GM23338 (cell line): ENCODE measurements around the gene FMOD. TPM values are rescaled to one million over a fixed set of nuclear protein-coding genes. Genes with fewer than 3 reads are reported as not detected.
"Not testable (repeated sequence)": the region's sequence is repeated elsewhere in the genome, so short reads cannot be mapped to it uniquely, and the experiment has no call there.

Experiments used
- ATAC-seq: fragments of 200-7000 bp; cut with Tn5 transposase; 3 replicates; pipeline ENCODE4 v1.9.1; 2020
- DNase-seq: peaks from one replicate; pipeline ENCODE4 v3.0.0-alpha.2; 2015; ENCODE audit warnings: low spot score
- H2AFZ ChIP-seq: fragments of 200-600 bp; sonication (generic); 2 replicates; pipeline ENCODE4 v1.8.0; 2016; ENCODE audit warnings: antibody characterized with exemption, mild to moderate bottlenecking, moderate library complexity
- H3F3A ChIP-seq: fragments of 200-600 bp; sonication (generic); replicated peaks from 2 replicates; pipeline ENCODE4 v1.8.0; 2017; ENCODE audit warnings: antibody characterized with exemption, mixed run types, low read depth
- H3K27ac ChIP-seq: fragments of 200-600 bp; sonication (generic); 2 replicates; pipeline ENCODE4 v1.6.1; 2016; ENCODE audit warnings: low read depth
- H3K27me3 ChIP-seq: fragments of 200-600 bp; sonication (generic); 2 replicates; pipeline ENCODE4 v1.8.0; 2016; ENCODE audit warnings: mild to moderate bottlenecking, mixed run types, moderate library complexity; ENCODE audit not compliant: insufficient read depth
- H3K36me3 ChIP-seq: fragments of 200-600 bp; sonication (generic); 2 replicates; pipeline ENCODE4 v1.8.0; 2016; ENCODE audit warnings: mild to moderate bottlenecking; ENCODE audit not compliant: insufficient read depth
- H3K4me1 ChIP-seq: fragments of 200-600 bp; sonication (generic); 2 replicates; pipeline ENCODE4 v1.8.0; 2016; ENCODE audit warnings: mild to moderate bottlenecking, moderate library complexity; ENCODE audit not compliant: insufficient read depth
- H3K4me2 ChIP-seq: fragments of 200-600 bp; sonication (generic); 2 replicates; pipeline ENCODE4 v1.7.1; 2017; ENCODE audit warnings: mixed run types
- H3K4me3 ChIP-seq: fragments of 200-600 bp; sonication (generic); 2 replicates; pipeline ENCODE4 v1.6.1; 2016; ENCODE audit warnings: mixed run types
- H3K79me2 ChIP-seq: fragments of 200-600 bp; sonication (generic); replicated peaks from 2 replicates; pipeline ENCODE4 v1.8.0; 2017; ENCODE audit warnings: mild to moderate bottlenecking; ENCODE audit not compliant: insufficient read depth
- H3K9me2 ChIP-seq: fragments of 200-600 bp; sonication (generic); 2 replicates; pipeline ENCODE4 v1.8.0; 2017; ENCODE audit not compliant: insufficient read depth
- H4K20me1 ChIP-seq: fragments of 200-600 bp; sonication (generic); replicated peaks from 2 replicates; pipeline ENCODE4 v1.8.0; 2017; ENCODE audit warnings: mild to moderate bottlenecking; ENCODE audit not compliant: insufficient read depth
- H3K27ac Mint-ChIP-seq: 2 replicates; pipeline ENCODE4 v1.8.0; 2020; ENCODE audit warnings: inconsistent platforms, mild to moderate bottlenecking, moderate library complexity, mixed read lengths
- H3K27me3 Mint-ChIP-seq: 3 replicates; pipeline ENCODE4 v1.8.0; 2022; ENCODE audit warnings: low read depth, mild to moderate bottlenecking, moderate library complexity, mixed read lengths, inconsistent platforms; ENCODE audit not compliant: insufficient read depth, poor library complexity
- H3K36me3 Mint-ChIP-seq: 3 replicates; pipeline ENCODE4 v1.8.0; 2021; ENCODE audit warnings: low read depth, mild to moderate bottlenecking, inconsistent platforms, moderate library complexity, mixed read lengths
- H3K4me1 Mint-ChIP-seq: 3 replicates; pipeline ENCODE4 v1.8.0; 2020; ENCODE audit warnings: mild to moderate bottlenecking, inconsistent platforms, mixed read lengths
- H3K4me3 Mint-ChIP-seq: 3 replicates; pipeline ENCODE4 v1.8.0; 2021; ENCODE audit warnings: moderate library complexity, mild to moderate bottlenecking, inconsistent platforms, mixed read lengths
- H3K9me3 Mint-ChIP-seq: 3 replicates; pipeline ENCODE4 v1.8.0; 2020; ENCODE audit warnings: moderate library complexity, mild to moderate bottlenecking, inconsistent platforms, mixed read lengths
- CTCF ChIP-seq, 2 experiments: fragments of 200-600 bp in 1 of 2; sonication (generic) in 1 of 2; conservative IDR thresholded peaks; 2 replicates each; pipeline versions ENCODE4 v1.5.1 to v1.6.1; 2016 to 2017; ENCODE audit warnings: antibody characterized with exemption in 2 of 2, low read depth in 2 of 2, mild to moderate bottlenecking in 2 of 2, moderate library complexity in 1 of 2
- EZH2 ChIP-seq: fragments of 200-600 bp; sonication (generic); IDR thresholded peaks from one replicate; pipeline ENCODE4 v1.8.0; 2017; ENCODE audit warnings: antibody characterized with exemption, mild to moderate bottlenecking, low read depth; ENCODE audit not compliant: unreplicated experiment
- JUNB ChIP-seq: IDR thresholded peaks from one replicate; pipeline ENCODE4 v1.6.1; 2016; ENCODE audit warnings: antibody characterized with exemption; ENCODE audit not compliant: unreplicated experiment
- NANOG ChIP-seq: IDR thresholded peaks from 2 replicates; pipeline ENCODE4 v1.6.1; 2016; ENCODE audit warnings: antibody characterized with exemption, borderline replicate concordance
- POLR2AphosphoS5 ChIP-seq: IDR thresholded peaks from 2 replicates; pipeline ENCODE4 v1.6.1; 2016; ENCODE audit warnings: antibody characterized with exemption, low read depth
- REST ChIP-seq: IDR thresholded peaks from one replicate; pipeline ENCODE4 v1.6.1; 2018; ENCODE audit warnings: antibody characterized with exemption; ENCODE audit not compliant: unreplicated experiment
- STAT1 ChIP-seq: IDR thresholded peaks from one replicate; pipeline ENCODE4 v1.6.1; 2016; ENCODE audit warnings: antibody characterized with exemption; ENCODE audit not compliant: unreplicated experiment
- ZNF114 ChIP-seq: fragments of 250-450 bp; sonication (Bioruptor Pico); IDR thresholded peaks from 2 replicates; pipeline ENCODE4 v1.5.0; 2020; ENCODE audit warnings: mild to moderate bottlenecking, moderate library complexity
- polyA plus RNA-seq: library from polyadenylated mRNA; unstranded; fragments of >200 nt; fragmentation: Nextera tagmentation; extraction: Ambion mirVana; gene quantifications from 2 replicates; pipeline ENCODE4 v1.2.1, GENCODE V29; 2016
- total RNA-seq: library from RNA; depleted of rRNA; stranded (reverse); fragments of >200 nt; shearing (Covaris generic); gene quantifications from 2 replicates; pipeline ENCODE4 v1.2.3, GENCODE V29; 2014
- TF ChIP-seq, protein P1 (sequence below): IDR thresholded peaks from 2 replicates; pipeline ENCODE4 v1.6.1; 2016; ENCODE audit warnings: antibody characterized with exemption

The FMOD gene
- total and polyA plus RNA-seq, 2 experiments from 2014 or later = 0.27 to 1.3 TPM

- TF ChIP-seq REST (no peak), JUNB (no peak), NANOG (no peak), CTCF (conservative IDR thresholded peaks at IDR 0.05; ENCODE audit: low read depth in 2 of 2) (no peak), ZNF114 (no peak), STAT1 (no peak), POLR2AphosphoS5 (no peak), EZH2 (no peak)
- TF ChIP-seq, protein P1, sequence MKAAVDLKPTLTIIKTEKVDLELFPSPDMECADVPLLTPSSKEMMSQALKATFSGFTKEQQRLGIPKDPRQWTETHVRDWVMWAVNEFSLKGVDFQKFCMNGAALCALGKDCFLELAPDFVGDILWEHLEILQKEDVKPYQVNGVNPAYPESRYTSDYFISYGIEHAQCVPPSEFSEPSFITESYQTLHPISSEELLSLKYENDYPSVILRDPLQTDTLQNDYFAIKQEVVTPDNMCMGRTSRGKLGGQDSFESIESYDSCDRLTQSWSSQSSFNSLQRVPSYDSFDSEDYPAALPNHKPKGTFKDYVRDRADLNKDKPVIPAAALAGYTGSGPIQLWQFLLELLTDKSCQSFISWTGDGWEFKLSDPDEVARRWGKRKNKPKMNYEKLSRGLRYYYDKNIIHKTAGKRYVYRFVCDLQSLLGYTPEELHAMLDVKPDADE = no peak
Observed at GRCh38 chr1:203301331-203301668, 49.6 kb downstream of the FMOD start (continued).

- no peaks in the 10 kb centered on the region; the same call in 1 of the 2 replicates for H4K20me1 ChIP-seq
- H3K4me3 Mint-ChIP-seq = no peak overlapping the region
- H3K4me1 ChIP-seq = peaks cover 3% of the 10 kb centered on the region
- H2AFZ ChIP-seq = no peak overlapping the region
- H3K27ac Mint-ChIP-seq = no peak overlapping the region
- no peak overlapping the region for H3K27ac ChIP-seq
- peaks cover 72% of the 10 kb centered on the region for H3K27me3 ChIP-seq
- H3K79me2 ChIP-seq = no peaks in the 10 kb centered on the region
- no peak overlapping the region for H3K4me3 ChIP-seq
- no peaks in the 10 kb centered on the region for H3K9me3 Mint-ChIP-seq
- H3K36me3 ChIP-seq = no peaks in the 10 kb centered on the region
- H3K36me3 Mint-ChIP-seq = no peaks in the 10 kb centered on the region
- no peaks in the 10 kb centered on the region for H3F3A ChIP-seq
- DNase-seq = no peak
- ATAC-seq = no peak
- no peaks in the 10 kb centered on the region for H3K9me2 ChIP-seq
- peaks cover 18% of the 10 kb centered on the region for H3K4me1 Mint-ChIP-seq
- no peak overlapping the region for H3K4me2 ChIP-seq
- peaks cover 38% of the 10 kb centered on the region for H3K27me3 Mint-ChIP-seq
- TF ChIP-seq JUNB = no peak
Observed at GRCh38 chr1:203300441-203301330, 50.2 kb downstream of the FMOD start.

DNA sequence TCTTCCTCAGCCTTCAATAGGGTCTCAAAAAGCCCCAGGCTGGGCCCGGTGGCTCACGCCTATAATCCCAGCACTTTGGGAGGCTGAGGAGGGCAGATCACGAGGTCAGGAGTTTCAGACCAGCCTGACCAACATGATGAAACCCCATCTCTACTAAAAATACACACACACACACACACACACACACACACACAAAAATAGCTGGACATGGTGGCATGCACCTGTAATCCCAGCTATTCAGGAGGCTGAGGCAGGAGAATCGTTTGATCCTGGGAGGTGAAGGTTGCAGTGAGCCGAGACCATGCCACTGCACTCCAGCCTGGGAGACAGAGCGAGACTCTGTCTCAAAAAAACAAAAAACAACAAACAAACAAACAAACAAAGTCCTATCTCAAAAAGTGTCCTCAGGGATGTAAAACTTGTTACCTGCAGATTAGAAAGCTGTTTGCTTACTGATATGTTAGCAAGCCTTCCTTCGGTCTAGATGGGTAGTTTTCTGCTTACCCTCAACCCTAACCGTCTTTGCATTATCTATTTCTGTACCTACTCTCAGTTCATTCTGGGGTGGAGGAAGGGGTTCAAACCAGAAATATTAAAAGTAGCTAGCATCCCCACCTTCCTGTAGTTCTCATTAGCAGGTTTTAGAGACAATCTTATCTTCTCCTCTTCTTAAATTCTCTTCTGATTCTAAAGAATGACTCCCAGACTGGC, 51.0 kb downstream of the FMOD start:
- not testable (repeated sequence) for H3K4me1 ChIP-seq, H3K27ac ChIP-seq, H3K4me3 Mint-ChIP-seq, H4K20me1 ChIP-seq, H3K4me3 ChIP-seq, H3K4me2 ChIP-seq, H2AFZ ChIP-seq, H3K36me3 ChIP-seq, H3K27ac Mint-ChIP-seq, DNase-seq, H3F3A ChIP-seq, H3K9me3 Mint-ChIP-seq, ATAC-seq, H3K9me2 ChIP-seq, H3K79me2 ChIP-seq, H3K36me3 Mint-ChIP-seq
- H3K27me3 ChIP-seq = peaks cover 66% of the 10 kb centered on the region
- peaks cover 18% of the 10 kb centered on the region for H3K4me1 Mint-ChIP-seq
- peaks cover 32% of the 10 kb centered on the region for H3K27me3 Mint-ChIP-seq
